G401.6 (cell line): Measurements from ENCODE around the gene AFF3.
A peak's percentile ranks its signal among the peaks of the same experiment; 100 is the strongest.

Source experiments
- FAIRE-seq: peaks from 2 replicates; lab custom pipeline; 2012; peaks lifted over from hg19 to GRCh38; lab: Jason Lieb, UNC

The AFF3 gene

GRCh38 chr2:99879481-99879880, 262.9 kb downstream of the AFF3 start:
- FAIRE-seq: no peak

GRCh38 chr2:99878581-99879350, 263.6 kb downstream of the AFF3 start:
- FAIRE-seq: peak; percentile 77

- FAIRE-seq: no peak
These were observed 264.4 kb downstream of the AFF3 start for GRCh38 chr2:99877963-99878362.

- no peak for FAIRE-seq
These were observed 265.4 kb downstream of the AFF3 start for GRCh38 chr2:99876956-99877355.

- no peak for FAIRE-seq
These were observed 266.7 kb downstream of the AFF3 start for GRCh38 chr2:99875627-99876201.

GRCh38 chr2:99868260-99868659, 274.1 kb downstream of the AFF3 start:
- FAIRE-seq: no peak

GRCh38 chr2:99867770-99868169, 274.6 kb downstream of the AFF3 start:
- no peak for FAIRE-seq

GRCh38 chr2:99865818-99866676, 276.3 kb downstream of the AFF3 start:
- peak; percentile 97 for FAIRE-seq

GRCh38 chr2:99864561-99865553, 277.5 kb downstream of the AFF3 start:
- no peak for FAIRE-seq

GRCh38 chr2:99863903-99864270, 278.5 kb downstream of the AFF3 start:
- FAIRE-seq: no peak

GRCh38 chr2:99863236-99863902, 279.0 kb downstream of the AFF3 start:
- FAIRE-seq: peak; percentile 52

GRCh38 chr2:99862566-99862965, 279.8 kb downstream of the AFF3 start:
- FAIRE-seq: no peak

- no peak for FAIRE-seq
These were observed 281.0 kb downstream of the AFF3 start for GRCh38 chr2:99861376-99861760.

GRCh38 chr2:99860720-99861375, 281.5 kb downstream of the AFF3 start:
- no peak for FAIRE-seq

- FAIRE-seq: no peak
These were observed 283.3 kb downstream of the AFF3 start for GRCh38 chr2:99858951-99859596.

GRCh38 chr2:99857867-99858444, 284.4 kb downstream of the AFF3 start:
- no peak for FAIRE-seq

- FAIRE-seq: no peak
These were observed 285.0 kb downstream of the AFF3 start for GRCh38 chr2:99857372-99857771.

- FAIRE-seq: peak; percentile 76
These were observed 286.3 kb downstream of the AFF3 start for GRCh38 chr2:99856119-99856518.

GRCh38 chr2:99854236-99854852, 288.0 kb downstream of the AFF3 start:
- FAIRE-seq: no peak
